GM12872 (cell line): ENCODE results near the gene SENP5.

Source experiments
- CTCF ChIP-seq: IDR thresholded peaks from 3 replicates; pipeline ENCODE4 v1.5.1; 2011; ENCODE audit warnings: low read depth, mild to moderate bottlenecking, low read length, moderate library complexity; ENCODE audit not compliant: insufficient read depth

Gene SENP5

GRCh38 chr3:196867507-196868296 is at the start of gene SENP5:
Gene SENP5 (plus strand): TSS chr3:196867920. CDS start chr3:196885182, 17,262 bp downstream.
- TF ChIP-seq CTCF = no peak

GRCh38 chr3:196821806-196822355 is 45.8 kb upstream of the SENP5 start:
- TF ChIP-seq CTCF = no peak

GRCh38 chr3:196835086-196835485 is 32.6 kb upstream of the SENP5 start:
- TF ChIP-seq CTCF = no peak

- peak; percentile 94 for TF ChIP-seq CTCF
Measured at GRCh38 chr3:196837819-196838420, 29.8 kb upstream of the SENP5 start.

GRCh38 chr3:196842567-196843434 is 24.9 kb upstream of the SENP5 start:
- TF ChIP-seq CTCF = no peak

- TF ChIP-seq CTCF = no peak
Measured at GRCh38 chr3:196843435-196844110, 24.1 kb upstream of the SENP5 start.
